Fibroblast of lung (primary cell): ENCODE measurements around the gene TNKS1BP1.
"Not testable (repeated sequence)": the region's sequence is repeated elsewhere in the genome, so short reads cannot be mapped to it uniquely, and the experiment has no call there.

Source experiments
- EZH2 ChIP-seq: IDR thresholded peaks from 2 replicates; pipeline ENCODE4 v1.5.1; 2012; ENCODE audit warnings: low read length, control low read depth, mild to moderate bottlenecking; ENCODE audit errors: missing control alignments
- TF ChIP-seq, protein P1 (sequence below), 2 donors: IDR thresholded peaks in 1 of 2; conservative IDR thresholded peaks in 1 of 2; 1 replicate in 1 of 2; 2 replicates in 1 of 2; pipeline ENCODE4 v1.5.1; 2011 to 2012; ENCODE audit warnings: low read length in 2 of 2, control low read depth in 1 of 2, inconsistent platforms in 1 of 2, low read depth in 1 of 2, mild to moderate bottlenecking in 1 of 2

GRCh38 chr11:57361420-57361819 lies 36.7 kb upstream of the TNKS1BP1 start:
- TF ChIP-seq, protein P1, sequence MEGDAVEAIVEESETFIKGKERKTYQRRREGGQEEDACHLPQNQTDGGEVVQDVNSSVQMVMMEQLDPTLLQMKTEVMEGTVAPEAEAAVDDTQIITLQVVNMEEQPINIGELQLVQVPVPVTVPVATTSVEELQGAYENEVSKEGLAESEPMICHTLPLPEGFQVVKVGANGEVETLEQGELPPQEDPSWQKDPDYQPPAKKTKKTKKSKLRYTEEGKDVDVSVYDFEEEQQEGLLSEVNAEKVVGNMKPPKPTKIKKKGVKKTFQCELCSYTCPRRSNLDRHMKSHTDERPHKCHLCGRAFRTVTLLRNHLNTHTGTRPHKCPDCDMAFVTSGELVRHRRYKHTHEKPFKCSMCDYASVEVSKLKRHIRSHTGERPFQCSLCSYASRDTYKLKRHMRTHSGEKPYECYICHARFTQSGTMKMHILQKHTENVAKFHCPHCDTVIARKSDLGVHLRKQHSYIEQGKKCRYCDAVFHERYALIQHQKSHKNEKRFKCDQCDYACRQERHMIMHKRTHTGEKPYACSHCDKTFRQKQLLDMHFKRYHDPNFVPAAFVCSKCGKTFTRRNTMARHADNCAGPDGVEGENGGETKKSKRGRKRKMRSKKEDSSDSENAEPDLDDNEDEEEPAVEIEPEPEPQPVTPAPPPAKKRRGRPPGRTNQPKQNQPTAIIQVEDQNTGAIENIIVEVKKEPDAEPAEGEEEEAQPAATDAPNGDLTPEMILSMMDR (conservative IDR thresholded peaks at IDR 0.05 in 1 of 2, IDR thresholded peaks at IDR 0.05 in 1 of 2; ENCODE audit: low read depth in 1 of 2, low read length in 2 of 2), result not testable (repeated sequence)
- TF ChIP-seq EZH2, result not testable (repeated sequence)
